H9 (cell line): Measurements from ENCODE around the gene TENM4. TPM values are rescaled to one million over a fixed set of nuclear protein-coding genes. Genes with fewer than 3 reads are reported as not detected.

Experiments used
- DNase-seq: peaks from one replicate; pipeline ENCODE4 v3.0.0-alpha.2; 2017
- H2AFZ ChIP-seq: one replicate; pipeline ENCODE4 v1.6.1; 2013; ENCODE audit warnings: mild to moderate bottlenecking, low read length, control low read depth, moderate library complexity
- H2AK5ac ChIP-seq: 2 replicates; pipeline ENCODE4 v1.6.1; 2013; ENCODE audit warnings: low read length, control low read depth, mixed read lengths; ENCODE audit not compliant: insufficient read length
- H2BK120ac ChIP-seq: one replicate; pipeline ENCODE4 v1.6.1; 2013; ENCODE audit warnings: low read depth, mild to moderate bottlenecking, low read length, control low read depth, inconsistent platforms; ENCODE audit not compliant: poor library complexity, severe bottlenecking
- H2BK12ac ChIP-seq: 2 replicates; pipeline ENCODE4 v1.6.1; 2013; ENCODE audit warnings: low read length, control low read depth, mixed read lengths, low read depth; ENCODE audit not compliant: insufficient read length
- H2BK15ac ChIP-seq: 2 replicates; pipeline ENCODE4 v1.6.1; 2013; ENCODE audit warnings: low read depth, low read length, control low read depth
- H2BK20ac ChIP-seq: one replicate; pipeline ENCODE4 v1.6.1; 2013; ENCODE audit warnings: low read depth, mild to moderate bottlenecking, low read length, control low read depth, inconsistent platforms; ENCODE audit not compliant: poor library complexity, severe bottlenecking
- H2BK5ac ChIP-seq: 2 replicates; pipeline ENCODE4 v1.6.1; 2013; ENCODE audit warnings: low read length, control low read depth, mixed read lengths; ENCODE audit not compliant: insufficient read length
- H3K14ac ChIP-seq: 2 replicates; pipeline ENCODE4 v1.6.1; 2013; ENCODE audit warnings: low read length, control low read depth; ENCODE audit not compliant: insufficient read depth
- H3K18ac ChIP-seq: 2 replicates; pipeline ENCODE4 v1.6.1; 2013; ENCODE audit warnings: low read depth, mild to moderate bottlenecking, mixed read lengths, low read length, control low read depth; ENCODE audit not compliant: insufficient read length
- H3K23ac ChIP-seq: 2 replicates; pipeline ENCODE4 v1.6.1; 2013; ENCODE audit warnings: low read length, control low read depth, mixed read lengths, low read depth; ENCODE audit not compliant: insufficient read length
- H3K23me2 ChIP-seq: 2 replicates; pipeline ENCODE4 v1.6.1; 2013; ENCODE audit warnings: low read depth, mild to moderate bottlenecking, mixed read lengths, low read length, control low read depth; ENCODE audit not compliant: insufficient read length, poor library complexity, severe bottlenecking
- H3K27ac ChIP-seq: 2 replicates; pipeline ENCODE4 v1.5.1; 2013; ENCODE audit warnings: low read length, control low read depth, mixed read lengths, low read depth; ENCODE audit not compliant: insufficient read length
- H3K27me3 ChIP-seq: 2 replicates; pipeline ENCODE4 v1.6.1; 2013; ENCODE audit warnings: low read length, control low read depth, inconsistent platforms; ENCODE audit not compliant: insufficient read depth
- H3K4ac ChIP-seq: 2 replicates; pipeline ENCODE4 v1.6.1; 2013; ENCODE audit warnings: low read depth, mild to moderate bottlenecking, control low read depth, inconsistent platforms, low read length, moderate library complexity
- H3K4me1 ChIP-seq: 2 replicates; pipeline ENCODE4 v1.6.1; 2013; ENCODE audit warnings: low read length, control low read depth, inconsistent platforms; ENCODE audit not compliant: insufficient read depth
- H3K4me2 ChIP-seq: 2 replicates; pipeline ENCODE4 v1.6.1; 2013; ENCODE audit warnings: low read length, control low read depth, mixed read lengths; ENCODE audit not compliant: insufficient read length, insufficient read depth
- H3K56ac ChIP-seq: 2 replicates; pipeline ENCODE4 v1.6.1; 2013; ENCODE audit warnings: low read depth, mild to moderate bottlenecking, mixed read lengths, low read length, control low read depth; ENCODE audit not compliant: insufficient read length
- H3K79me1 ChIP-seq: 2 replicates; pipeline ENCODE4 v1.6.1; 2013; ENCODE audit warnings: low read depth, mild to moderate bottlenecking, moderate library complexity, low read length, control low read depth, inconsistent platforms; ENCODE audit not compliant: insufficient read depth, poor library complexity, severe bottlenecking
- H3K79me2 ChIP-seq: 2 replicates; pipeline ENCODE4 v1.6.1; 2013; ENCODE audit warnings: low read length, control low read depth, inconsistent platforms; ENCODE audit not compliant: insufficient read depth
- H3K9ac ChIP-seq: 2 replicates; pipeline ENCODE4 v1.6.1; 2013; ENCODE audit warnings: low read length, control low read depth, mixed read lengths; ENCODE audit not compliant: insufficient read length; ENCODE audit errors: extremely low read depth
- H3K9me3 ChIP-seq: one replicate; pipeline ENCODE4 v1.6.1; 2013; ENCODE audit warnings: low read depth, low read length, inconsistent platforms; ENCODE audit not compliant: control insufficient read depth
- H3T11ph ChIP-seq: one replicate; pipeline ENCODE4 v1.6.1; 2013; ENCODE audit warnings: mild to moderate bottlenecking, low read length, control low read depth, inconsistent platforms
- H4K20me1 ChIP-seq: one replicate; pipeline ENCODE4 v1.6.1; 2013; ENCODE audit not compliant: control insufficient read depth, insufficient read length, insufficient read depth
- H4K5ac ChIP-seq: 2 replicates; pipeline ENCODE4 v1.6.1; 2013; ENCODE audit warnings: low read depth, mild to moderate bottlenecking, mixed read lengths, low read length, control low read depth; ENCODE audit not compliant: insufficient read length
- H4K8ac ChIP-seq: replicated peaks from 2 replicates; pipeline ENCODE4 v1.6.1; 2013; ENCODE audit warnings: low read length, control low read depth, mixed read lengths, low read depth; ENCODE audit not compliant: insufficient read length
- H4K91ac ChIP-seq: 2 replicates; pipeline ENCODE4 v1.6.1; 2013; ENCODE audit warnings: low read depth, mild to moderate bottlenecking, moderate library complexity, mixed read lengths, low read length, control low read depth; ENCODE audit not compliant: insufficient read length
- H3K27ac Mint-ChIP-seq, 3 experiments: 2 replicates in 2 of 3; 3 replicates in 1 of 3; pipeline ENCODE4 v1.8.0; 2020 to 2021; ENCODE audit warnings: mixed read lengths in 3 of 3, mild to moderate bottlenecking in 1 of 3, moderate library complexity in 1 of 3
- H3K27me3 Mint-ChIP-seq: 2 replicates; pipeline ENCODE4 v1.8.0; 2021; ENCODE audit warnings: low read depth, mild to moderate bottlenecking, moderate library complexity, mixed read lengths
- H3K36me3 Mint-ChIP-seq, 3 experiments: 2 replicates in 2 of 3; 3 replicates in 1 of 3; pipeline ENCODE4 v1.8.0; 2020 to 2021; ENCODE audit warnings: low read depth in 3 of 3, mixed read lengths in 3 of 3; ENCODE audit not compliant: insufficient read depth in 1 of 3
- H3K4me1 Mint-ChIP-seq, 2 experiments: 2 replicates each; pipeline ENCODE4 v1.8.0; 2020; ENCODE audit warnings: mixed read lengths in 2 of 2
- H3K4me3 Mint-ChIP-seq, 2 experiments: 2 replicates in 1 of 2; 3 replicates in 1 of 2; pipeline ENCODE4 v1.8.0; 2020 to 2021; ENCODE audit warnings: mild to moderate bottlenecking in 2 of 2, mixed read lengths in 2 of 2, moderate library complexity in 1 of 2
- H3K9me3 Mint-ChIP-seq, 2 experiments: 2 replicates in 1 of 2; 3 replicates in 1 of 2; pipeline ENCODE4 v1.8.0; 2020; ENCODE audit warnings: mild to moderate bottlenecking in 2 of 2, mixed read lengths in 2 of 2, moderate library complexity in 1 of 2
- CTCF ChIP-seq: fragments of 200-600 bp; sonication (generic); conservative IDR thresholded peaks from 3 replicates; pipeline ENCODE4 v1.8.0; 2021; ENCODE audit warnings: antibody characterized with exemption, mild to moderate bottlenecking
- WGBS: extraction: QIAGEN DNeasy Blood & Tissue Kit; methylation state at CpG from one replicate; pipeline ENCODE4 v1.1.7; 2013; ENCODE audit warnings: missing lambda C conversion rate, low lambda C conversion rate, mixed read lengths; ENCODE audit not compliant: insufficient read length; ENCODE audit errors: extremely low coverage; 5-methylcytosine and 5-hydroxymethylcytosine counted together
- total RNA-seq: library from RNA; stranded (reverse); gene quantifications from 2 replicates; pipeline ENCODE4 v1.2.1, GENCODE V29; 2021

Gene TENM4
- total RNA-seq, 1 experiment from 2014 or later = 4.6 TPM

- Mint-ChIP-seq H3K4me3 (no peak overlapping the region), H3K27me3 (peaks cover 3% of the 10 kb centered on the region), H3K9me3 (no peaks in the 10 kb centered on the region), H3K27ac (no peak overlapping the region), H3K36me3 (no peaks in the 10 kb centered on the region; a peak in 1 of 7 replicates), H3K4me1 (no peaks in the 10 kb centered on the region)
- no peaks in the 10 kb centered on the region for H3K79me2 ChIP-seq
- no peaks in the 10 kb centered on the region for H3K9me3 ChIP-seq
- H3K27me3 ChIP-seq = no peaks in the 10 kb centered on the region
- H4K91ac ChIP-seq = no peak overlapping the region
- no peak overlapping the region for H3K18ac ChIP-seq
- no peak for TF ChIP-seq CTCF
- no peak overlapping the region for H3K4ac ChIP-seq
- H3K56ac ChIP-seq = no peak overlapping the region
- DNase-seq = no peak
- H2BK15ac ChIP-seq = no peak overlapping the region
- H3K4me2 ChIP-seq = no peak overlapping the region
- H3T11ph ChIP-seq = no peak overlapping the region
- no peak overlapping the region for H3K27ac ChIP-seq
- no peak overlapping the region for H3K14ac ChIP-seq
- H3K23me2 ChIP-seq = no peaks in the 10 kb centered on the region
- H2AFZ ChIP-seq = no peak overlapping the region
- no peak overlapping the region for H4K8ac ChIP-seq
- no peak overlapping the region for H3K9ac ChIP-seq
- H2BK20ac ChIP-seq = no peak overlapping the region
- no CpG with 5 or more reads among the region's 3 CpGs for WGBS
- no peaks in the 10 kb centered on the region for H3K4me1 ChIP-seq
- H4K5ac ChIP-seq = no peak overlapping the region
- no peak overlapping the region for H2BK12ac ChIP-seq
- no peaks in the 10 kb centered on the region for H4K20me1 ChIP-seq
- no peak overlapping the region for H2AK5ac ChIP-seq
- no peaks in the 10 kb centered on the region for H3K79me1 ChIP-seq
- H3K23ac ChIP-seq = no peak overlapping the region
- no peak overlapping the region for H2BK5ac ChIP-seq
- H2BK120ac ChIP-seq = no peak overlapping the region
Measured at GRCh38 chr11:78768345-78768744, 672.5 kb downstream of the TENM4 start.
